GDM1 (cell line): ENCODE data around the gene C22orf23.
"Not testable (repeated sequence)": the region's sequence is repeated elsewhere in the genome, so short reads cannot be mapped to it uniquely, and the experiment has no call there.

Source experiments
- DNase-seq: peaks from one replicate; lab custom pipeline; 2025; lab: John Stamatoyannopoulos, UW

Gene C22orf23

DNA sequence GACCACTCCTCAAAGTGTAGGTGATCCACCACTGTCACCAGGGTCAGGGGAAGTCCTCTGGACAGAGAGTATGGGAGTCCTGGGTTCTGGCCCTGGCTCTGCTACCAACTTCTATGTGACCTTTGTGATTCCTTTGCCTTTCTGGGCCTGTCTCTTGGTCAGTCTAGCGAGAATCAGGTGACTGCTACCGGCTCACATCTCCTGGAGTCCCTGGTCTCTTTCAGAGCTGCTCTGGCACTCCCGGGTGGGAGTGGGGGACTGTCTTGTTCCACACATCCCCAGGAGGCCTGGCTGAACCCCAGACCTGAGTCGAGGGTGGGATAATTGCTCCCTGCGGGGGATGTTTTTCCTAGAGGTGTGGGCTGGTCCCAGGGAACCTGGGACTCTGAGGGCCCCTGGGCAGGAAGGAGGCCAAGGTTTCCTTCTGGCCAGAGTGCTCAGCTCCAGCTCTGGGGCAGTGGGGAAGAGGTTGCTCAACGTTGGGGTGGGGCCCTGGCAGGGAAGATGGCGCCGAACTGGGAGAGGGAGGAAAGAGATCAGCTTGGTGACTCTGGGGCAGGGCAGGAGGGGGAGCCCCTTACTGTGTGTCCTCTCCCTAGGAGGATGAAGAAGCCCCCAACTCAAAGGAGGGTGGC is 28.9 kb upstream of the C22orf23 start:
- DNase-seq, result no peak

DNA sequence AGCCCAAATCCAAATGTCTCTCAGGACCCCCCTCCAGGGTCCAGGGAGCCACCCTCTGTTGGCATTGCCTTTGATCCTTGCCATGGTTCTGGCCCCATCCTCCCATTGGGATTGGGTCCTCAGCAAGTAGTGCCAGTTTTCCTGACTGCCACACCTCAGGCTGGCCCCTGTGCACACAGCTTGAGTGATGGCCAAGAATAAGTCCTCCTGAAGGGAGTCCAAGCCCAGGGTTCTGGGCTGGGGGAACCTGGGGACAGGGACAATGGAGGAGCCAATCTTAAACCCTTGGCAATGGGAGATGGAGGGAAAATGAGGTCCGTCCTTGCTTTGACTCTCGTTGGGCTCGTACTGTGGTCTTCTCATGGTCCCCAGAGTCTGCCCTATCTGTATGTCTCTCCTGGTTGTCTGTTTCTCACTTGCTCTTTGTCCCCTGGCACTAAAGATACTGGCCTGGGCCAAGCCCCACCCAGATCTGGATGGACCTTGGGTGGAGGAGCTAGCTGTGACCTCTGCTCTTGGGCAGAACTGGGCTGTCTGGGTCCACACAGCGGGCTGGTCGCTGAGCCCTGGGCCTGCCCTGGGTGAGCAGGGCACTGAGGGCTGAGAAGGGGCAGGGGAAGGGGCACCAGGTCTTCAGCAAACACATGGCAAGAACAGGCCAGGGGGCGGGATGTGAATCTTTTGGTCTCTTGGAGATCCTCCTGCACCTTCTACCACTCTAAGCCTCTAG is 28.0 kb upstream of the C22orf23 start:
- no peak for DNase-seq

DNA sequence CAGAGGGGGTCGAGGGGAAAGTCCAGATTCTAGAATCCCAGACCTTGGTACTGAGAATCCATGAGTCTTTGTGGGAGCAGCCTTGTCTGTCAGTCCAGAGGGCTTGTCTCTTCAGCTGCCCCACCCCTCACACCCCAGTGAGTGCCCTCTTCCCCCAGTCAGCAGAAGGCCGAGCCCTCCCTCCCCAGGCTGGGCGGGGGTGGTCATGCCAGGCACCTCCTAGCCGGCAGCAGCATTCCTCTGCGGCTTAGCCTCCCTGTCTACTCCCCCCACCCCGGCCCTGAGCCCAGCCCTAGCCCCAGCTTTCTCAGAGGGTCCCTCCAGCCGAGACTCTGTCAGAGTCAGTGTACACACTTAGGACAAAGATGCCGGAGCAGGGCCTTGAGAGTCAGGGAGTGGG is 26.4 kb upstream of the C22orf23 start:
- no peak for DNase-seq

DNA sequence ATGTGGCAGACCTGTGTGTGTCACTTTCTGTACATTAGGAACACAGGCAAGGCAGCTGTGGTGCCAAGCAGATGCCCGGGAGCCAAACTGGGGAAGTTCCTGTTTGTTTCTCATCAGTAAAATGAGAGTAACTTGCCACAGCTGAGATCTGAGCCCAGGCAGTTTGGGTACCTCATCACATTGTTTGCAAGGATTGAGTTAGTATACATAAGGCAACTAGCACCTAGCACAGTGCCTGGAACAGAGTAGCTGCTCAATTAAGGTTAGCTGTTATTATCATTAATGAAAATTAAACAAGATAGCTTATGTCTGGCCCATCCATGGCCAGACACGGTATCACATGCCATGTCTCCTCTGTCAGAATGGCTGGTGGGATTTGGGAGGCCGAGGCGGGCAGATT is 23.1 kb upstream of the C22orf23 start:
- no peak for DNase-seq

DNA sequence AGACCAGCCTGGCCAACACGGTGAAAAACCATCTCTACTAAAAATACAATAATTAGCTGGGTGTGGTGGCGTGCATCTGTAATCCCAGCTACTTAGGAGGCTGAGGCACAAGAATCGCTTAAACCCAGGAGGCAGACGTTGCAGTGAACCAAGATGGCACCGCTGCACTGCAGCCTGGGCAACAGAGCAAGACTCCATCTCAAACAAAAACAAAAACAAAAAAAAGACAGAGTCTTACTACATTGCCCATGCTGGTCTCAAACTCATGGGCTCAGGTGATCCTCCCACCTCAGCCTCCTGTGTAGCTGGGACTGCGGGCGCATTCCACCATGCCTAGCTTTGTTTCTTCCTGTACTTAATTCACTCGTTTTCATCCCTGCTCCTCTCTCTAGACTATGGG is 22.6 kb upstream of the C22orf23 start:
- not testable (repeated sequence) for DNase-seq

DNA sequence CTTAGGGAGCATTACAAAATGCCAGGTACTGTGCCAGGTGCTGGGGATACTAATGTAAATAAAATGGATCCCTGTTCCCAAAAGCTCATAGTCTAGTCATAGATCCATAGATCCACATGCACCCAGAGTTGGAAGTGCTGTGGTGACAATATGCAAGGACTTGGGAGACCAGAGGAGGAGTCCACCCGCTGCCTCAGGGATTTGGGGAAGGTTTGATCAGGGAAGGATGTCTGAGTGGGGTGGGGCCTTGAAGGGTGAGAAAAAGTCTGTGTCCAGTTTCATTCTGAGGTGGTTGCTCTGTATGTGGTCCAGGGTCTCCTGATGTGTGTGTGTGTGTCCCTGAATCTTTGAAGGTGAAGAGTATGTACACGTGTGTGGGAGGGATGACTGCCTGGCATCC is 21.8 kb upstream of the C22orf23 start:
- DNase-seq, result no peak

DNA sequence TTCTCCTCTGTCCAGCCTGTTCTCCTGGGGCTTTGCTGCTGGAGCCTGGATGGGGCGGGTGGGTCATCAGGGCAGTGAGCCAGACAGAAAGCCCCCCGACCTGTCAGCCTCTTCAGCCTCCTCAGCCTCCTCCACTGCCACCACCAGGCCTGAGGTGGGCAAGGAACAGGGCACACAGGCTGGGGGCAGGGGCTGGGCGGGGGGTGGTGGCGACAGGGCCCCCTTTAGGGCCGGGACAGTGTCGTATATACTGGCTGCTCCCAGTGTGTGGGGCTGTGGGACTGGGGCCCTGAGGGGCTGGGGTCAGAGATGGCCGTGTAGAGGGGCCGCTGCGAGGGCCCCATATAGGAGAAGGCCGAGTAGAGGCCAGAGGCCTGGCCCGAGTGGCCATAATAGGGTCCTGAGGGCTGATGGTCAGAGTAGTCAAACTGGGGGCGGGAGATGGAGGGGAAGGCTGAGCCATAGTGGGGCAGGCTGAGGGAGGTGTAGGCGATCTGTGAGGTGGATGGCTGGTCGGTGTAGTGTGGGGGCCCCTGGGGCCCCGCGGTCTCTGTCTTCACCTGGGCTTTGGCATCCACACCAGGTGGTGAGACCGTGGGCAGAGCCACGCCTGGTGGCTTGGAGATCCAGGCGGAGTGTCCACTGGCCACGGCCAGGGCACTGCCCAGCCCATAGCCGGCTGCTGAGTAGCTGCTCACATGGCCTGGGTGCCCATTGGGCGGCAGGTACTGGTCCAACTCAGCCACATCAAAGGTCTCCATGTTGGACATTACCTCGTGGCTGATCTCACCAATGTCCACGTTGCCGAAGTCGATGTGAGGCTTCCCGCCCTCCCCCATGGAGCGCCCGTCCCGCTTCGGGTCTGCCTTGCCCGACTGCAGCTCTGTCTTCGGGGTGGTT is 20.1 kb upstream of the C22orf23 start:
- DNase-seq, result no peak

DNA sequence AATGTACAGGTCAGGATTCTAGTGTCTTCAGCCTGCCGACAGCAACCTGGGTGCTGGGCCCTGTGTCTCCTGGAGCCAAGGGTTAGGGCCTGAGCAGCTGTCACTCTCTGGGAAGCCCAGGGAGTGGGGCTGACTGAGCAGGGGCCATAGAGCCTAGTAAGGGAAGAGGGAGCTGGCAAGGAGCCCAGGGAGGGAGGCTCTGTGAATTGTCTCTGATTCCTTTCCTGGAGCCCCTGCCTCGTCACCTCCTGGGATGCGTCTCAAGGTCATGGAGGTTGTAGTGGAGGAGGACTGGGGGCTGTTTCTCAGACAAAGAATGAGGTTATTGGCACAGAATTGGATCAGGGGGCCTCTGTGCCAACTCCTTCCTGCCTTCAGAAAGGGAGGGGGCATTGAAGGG is 19.1 kb upstream of the C22orf23 start:
- no peak for DNase-seq

DNA sequence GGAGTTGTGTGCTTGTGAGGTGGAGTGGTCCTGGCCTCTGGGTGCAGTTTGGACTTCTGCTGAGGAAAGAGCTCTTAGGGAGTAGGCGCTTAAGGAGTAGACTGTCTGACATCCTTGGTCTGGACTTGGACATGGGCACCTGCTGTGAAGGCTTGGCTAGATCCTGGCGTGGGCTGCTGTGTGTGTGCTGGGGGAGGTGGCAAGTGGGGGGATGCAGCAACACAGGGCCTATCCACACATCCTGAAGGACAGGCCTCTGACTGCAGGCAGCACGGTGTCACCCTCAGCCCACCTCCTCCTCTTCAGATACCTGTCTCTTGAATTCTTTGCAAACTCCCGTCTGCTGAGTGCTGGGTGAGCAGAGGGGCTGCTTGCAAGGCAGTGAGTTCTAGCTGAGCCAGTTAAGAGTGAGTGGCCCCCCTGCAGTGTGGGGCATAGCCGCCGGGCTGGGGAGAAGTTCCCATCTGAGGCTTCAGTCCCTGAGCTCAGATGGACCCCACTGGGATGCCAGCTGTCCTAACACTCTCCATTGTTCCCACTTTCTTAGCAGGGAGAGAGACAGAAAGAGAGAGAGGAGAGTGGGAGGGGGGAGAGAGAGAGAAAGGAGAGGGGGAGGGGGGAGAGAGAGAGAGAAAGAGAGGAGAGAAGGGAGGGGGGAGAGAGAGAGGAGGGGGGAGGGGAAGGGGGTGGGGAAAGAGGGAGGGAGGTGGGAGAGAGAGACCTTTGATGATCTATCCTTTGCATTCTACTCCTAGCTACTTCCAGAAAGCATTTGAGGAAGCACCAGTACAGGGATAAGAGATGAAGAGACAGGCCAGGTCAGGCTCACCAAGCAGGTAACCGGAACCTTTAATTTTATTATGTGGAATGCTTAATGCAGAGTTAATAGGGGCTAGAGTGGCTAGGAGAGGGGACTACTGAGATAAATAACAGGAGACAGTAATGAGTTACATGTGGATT is 18.4 kb upstream of the C22orf23 start:
- DNase-seq, result no peak

DNA sequence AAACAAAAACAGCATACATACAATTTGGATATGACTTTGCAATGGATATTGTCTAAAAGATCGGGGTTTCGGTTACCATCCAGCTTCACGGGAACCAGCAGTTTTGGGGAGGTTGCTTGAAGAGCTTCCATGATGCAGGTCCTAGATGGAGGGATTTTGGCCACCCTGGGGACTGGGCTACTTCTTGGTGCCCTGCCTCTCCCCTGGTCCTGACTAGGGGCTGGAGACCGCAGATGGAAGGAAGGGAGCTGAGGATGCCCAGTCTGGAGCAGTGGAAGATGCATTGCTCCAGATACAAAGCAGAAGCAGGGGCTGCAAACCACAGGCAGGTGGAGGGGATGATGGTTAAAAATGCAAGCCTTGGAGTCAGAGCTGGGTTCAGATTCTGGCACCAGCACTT is 17.5 kb upstream of the C22orf23 start:
- DNase-seq, result no peak

DNA sequence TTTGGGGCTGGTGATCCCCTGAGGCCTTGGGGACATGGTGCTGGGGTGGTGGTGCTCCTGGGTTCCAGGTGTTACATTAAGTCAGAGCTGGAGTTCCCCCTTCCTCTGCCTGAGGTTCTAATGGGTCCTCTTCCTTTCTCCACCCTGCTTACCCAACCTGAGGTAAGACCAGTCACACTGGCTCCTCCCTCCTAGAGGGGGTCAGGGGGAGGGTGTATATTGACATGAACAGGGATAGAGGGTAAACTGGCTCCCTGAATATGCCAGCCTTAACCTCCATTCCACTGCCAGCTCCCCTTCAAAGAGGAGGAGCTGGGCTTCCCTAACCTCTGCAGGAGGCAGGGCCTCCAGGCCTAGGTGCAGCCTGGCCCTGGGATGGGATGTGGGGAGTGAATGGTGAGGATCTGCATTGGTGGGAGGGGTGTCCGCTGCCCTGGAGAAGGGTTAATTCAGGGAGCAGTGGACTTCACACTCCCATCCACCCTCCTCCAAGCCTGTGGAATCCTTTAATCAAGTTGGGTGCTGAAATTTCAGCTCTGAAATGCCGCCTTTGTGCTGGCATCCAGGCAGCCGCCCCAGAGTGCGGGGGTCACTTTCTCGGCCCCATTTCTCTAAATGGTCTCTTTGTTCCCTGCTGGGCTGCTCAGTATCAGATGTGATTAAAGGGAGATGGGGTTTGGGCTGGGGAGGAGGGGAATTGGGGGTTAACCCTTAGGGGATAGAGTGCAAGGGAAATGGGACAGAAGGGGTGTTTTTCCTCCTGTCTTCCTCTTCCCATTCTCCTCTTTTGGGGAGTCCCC is 15.3 kb upstream of the C22orf23 start:
- DNase-seq, result no peak

DNA sequence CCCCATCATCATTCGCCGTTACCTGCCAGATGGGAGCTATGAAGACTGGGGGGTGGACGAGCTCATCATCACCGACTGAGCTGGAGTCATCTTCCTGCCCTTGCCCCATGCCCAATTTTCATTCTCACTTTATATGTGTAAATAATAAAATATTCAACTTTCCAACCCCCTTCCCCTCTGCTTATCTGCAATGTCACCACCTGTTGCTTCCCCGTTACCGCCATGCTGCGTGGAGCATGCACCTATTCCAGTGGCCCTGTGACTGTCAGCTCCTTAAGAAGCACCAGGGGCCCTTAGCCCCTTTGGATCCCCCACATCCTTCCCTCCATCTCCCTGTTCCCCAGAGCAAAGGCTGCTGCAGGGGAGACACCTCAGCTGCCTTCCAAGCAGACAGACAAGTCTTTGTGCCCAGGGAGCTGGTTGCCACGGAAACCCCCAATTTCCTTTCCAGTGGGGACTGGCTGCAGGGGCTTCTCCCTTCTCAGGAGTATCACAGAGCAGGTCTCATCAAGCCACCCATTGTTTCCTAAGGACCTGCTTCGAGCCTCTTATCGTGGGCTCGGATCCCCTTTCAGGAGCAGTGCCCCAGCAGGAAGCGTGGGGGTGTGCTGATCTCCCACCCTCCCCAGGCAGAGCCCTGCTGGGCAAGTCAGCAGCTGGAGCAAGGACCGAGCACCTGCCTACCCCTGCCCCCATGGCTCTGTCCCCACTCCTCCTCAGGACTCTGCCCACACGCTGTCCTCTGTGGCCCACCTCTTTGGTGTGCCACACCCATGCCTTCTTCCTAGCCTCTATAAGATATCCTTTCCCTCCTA is 14.4 kb upstream of the C22orf23 start:
- DNase-seq, result no peak

DNA sequence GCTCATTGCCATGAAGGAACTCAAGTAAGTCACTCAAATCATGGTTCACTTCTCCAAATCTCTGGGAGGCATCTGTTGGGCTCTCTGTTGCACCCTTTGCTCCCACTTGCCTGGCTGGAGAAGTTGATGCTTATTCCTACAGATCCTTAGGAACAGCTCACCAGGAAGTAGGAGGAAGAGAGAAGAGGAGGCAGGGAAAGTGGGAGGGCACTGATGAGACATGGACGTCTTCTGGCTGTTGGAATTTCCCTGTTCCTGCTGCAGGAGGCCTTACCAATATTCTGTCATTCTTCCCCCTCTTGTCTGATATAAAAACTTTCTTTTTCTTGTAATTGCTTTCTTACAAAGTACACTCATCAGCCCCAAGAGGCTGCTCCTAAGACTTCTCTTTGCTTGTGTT is 13.7 kb upstream of the C22orf23 start:
- no peak for DNase-seq

DNA sequence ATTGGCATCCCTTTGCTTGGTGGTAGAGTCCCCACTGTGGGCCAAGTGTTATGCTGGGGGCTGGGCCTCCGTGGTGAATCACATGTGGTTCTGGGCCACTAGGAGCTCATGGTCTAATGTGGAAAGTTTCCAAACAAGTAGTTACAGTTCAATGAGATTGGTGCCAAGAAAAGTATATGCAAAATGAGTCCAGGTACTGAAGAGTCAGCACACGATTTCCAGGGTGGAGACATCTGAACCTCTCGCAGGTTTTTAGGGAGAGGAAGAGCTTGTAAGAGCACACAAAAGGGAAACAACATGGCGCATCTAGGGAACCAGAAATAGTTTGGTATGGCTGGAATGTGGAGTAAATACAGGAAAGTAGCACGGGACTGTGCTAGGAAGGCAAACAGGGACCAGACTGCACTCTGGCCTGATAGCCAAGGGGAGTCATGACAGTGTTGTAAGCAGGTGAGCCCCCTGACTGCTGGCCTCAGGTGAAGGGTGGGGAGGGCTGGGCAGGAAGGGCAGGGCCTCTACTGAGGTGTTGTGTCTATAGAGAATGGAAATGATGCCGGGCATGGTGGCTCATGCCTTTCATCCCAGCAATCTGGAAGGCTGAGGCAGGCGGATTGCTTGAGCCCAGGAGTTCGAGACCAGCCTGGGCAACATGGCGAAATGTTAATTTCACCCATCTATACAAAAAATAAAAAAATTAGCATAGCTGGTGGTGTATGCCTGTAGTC is 12.7 kb upstream of the C22orf23 start:
- no peak for DNase-seq

DNA sequence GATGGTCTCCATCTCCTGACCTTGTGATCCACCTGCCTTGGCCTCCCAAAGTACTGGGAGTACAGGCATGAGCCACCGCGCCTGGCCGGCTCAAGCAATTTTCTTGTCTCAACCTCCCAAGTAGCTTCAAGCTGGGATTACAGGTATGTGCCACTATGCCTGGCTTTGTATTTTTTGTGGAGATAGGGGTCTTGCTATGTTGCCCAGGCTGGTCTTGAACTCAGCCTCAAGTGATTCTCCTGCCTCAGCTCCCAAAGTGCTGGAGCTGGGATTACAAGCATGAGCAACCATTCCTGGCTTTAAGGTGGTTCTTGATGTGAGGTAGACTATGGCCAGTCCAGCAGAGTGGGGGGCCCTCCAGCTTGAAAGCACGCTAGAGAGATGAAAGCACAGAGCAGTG is 7.7 kb upstream of the C22orf23 start:
- no peak for DNase-seq

DNA sequence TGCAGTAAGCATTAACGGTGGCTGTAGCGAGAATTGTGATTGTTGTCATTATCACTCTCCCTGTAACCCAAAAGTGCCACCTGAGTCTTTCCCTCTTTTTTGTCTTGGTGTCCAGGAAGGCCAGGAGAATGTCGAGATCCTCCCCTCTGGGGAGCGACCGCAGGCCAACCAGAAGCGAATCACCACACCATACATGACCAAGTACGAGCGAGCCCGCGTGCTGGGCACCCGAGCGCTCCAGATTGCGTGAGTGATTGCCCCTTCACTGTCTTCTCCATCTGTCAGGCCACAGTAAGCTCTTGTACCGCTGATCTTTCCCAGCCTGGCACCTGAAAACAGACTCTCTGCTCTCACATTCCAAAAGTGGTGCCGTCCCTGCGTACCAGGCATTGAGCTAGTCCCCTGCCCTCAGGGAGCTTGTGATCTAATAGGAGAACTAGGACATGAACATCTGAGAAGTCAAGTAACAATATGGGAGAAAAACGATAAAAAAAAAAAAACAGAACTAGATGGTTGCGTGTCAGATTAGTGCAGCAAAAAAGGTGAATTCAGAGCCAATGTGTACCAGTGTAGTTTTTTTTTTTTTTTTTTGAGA is 5.9 kb upstream of the C22orf23 start:
- no peak for DNase-seq

DNA sequence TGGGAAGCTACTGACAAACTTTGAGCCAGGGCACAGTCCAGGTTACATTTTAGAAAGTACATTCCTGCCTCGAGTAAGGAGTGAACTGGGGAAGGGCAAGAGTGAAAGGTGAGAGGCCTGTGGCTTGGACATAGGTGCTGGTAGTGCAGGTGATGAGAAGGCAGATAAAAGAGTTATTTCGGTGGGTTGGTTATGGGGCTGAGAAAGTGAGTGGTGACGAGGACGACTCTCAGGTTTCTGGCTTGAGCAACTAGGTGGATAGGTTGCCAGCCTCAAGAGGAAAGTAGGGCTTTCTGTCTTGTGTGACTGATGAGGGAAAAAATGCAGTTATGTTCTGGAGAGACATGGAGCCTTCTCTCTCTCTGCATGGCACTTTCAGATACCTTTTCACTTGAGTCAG is 3.8 kb upstream of the C22orf23 start:
- DNase-seq, result no peak

DNA sequence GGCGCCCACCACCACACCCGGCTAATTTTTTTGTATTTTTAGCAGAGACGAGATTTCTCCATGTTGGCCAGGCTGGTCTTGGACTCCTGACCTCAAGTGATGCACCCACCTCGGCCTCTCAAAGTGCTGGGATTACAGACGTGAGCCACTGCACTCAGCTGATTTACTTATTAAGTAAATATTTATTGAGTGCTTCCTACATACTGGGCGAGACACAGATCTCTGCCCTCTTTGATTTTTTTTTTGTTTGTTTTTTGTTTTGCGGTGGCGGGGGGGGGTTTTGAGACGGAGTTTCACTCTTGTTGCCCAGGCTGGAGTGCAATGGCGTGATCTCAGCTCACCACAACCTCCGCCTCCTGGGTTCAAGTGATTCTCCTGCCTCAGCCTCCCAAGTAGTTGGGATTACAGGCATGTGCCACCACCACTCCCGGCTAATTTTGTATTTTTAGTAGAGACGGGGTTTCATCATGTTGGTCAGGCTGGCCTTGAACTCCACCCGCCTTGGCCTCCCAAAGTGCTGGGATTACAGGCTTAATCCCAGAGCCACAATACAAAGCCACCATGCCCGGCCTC is 2.5 kb upstream of the C22orf23 start:
- not testable (repeated sequence) for DNase-seq

DNA sequence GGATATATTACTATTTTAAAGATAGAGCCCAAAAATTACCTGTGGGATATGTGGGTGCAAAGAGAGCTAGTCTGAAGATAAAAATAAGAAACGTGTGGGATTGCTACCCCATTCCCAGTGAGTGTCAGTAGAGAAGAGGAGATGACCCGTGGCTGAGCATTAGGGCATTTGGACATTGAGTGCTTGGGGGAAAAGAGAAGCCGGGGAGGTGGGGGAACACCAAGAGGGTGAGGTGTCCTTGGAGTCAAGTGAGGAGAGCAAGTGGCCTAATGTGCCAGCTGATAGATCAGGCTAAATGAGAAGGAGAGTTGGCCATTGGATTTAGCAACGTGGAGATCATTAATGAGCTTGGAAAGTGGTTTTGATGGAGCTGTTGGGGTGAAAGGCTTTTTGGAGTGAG is 1.3 kb upstream of the C22orf23 start:
- DNase-seq, result no peak
